Measurements from ENCODE around the gene PRELID1. TPM values are rescaled to one million over a fixed set of nuclear protein-coding genes. Genes with fewer than 3 reads are reported as not detected.

The PRELID1 gene
- total RNA-seq, 3 donors from 2014 or later (not counting 1 experiment from before 2014, with no cell fraction given), result 76.6 to 99.3 (median 91.6) TPM

- Mint-ChIP-seq H3K27ac (peak within 1 kb of the TSS; percentile 98 to 99), H3K4me1 (peaks cover 58 to 63% of the 10 kb centered on the region in 2 donors), H3K9me3 (no peaks in the 10 kb centered on the region), H3K4me3 (peak within 1 kb of the TSS; percentile 97), H3K36me3 (no peaks in the 10 kb centered on the region), H3K27me3 (ENCODE audit: low read depth in 2 of 2) (no peaks in the 10 kb centered on the region)
- peak within 1 kb of the TSS; percentile 91 for H3K27ac ChIP-seq (ENCODE audit: low read length)
- H3K9me3 ChIP-seq (ENCODE audit: control insufficient read depth, insufficient read depth, low read length), result no peaks in the 10 kb centered on the region
- H3K27me3 ChIP-seq (ENCODE audit: control insufficient read depth, insufficient read depth, low read length), result no peaks in the 10 kb centered on the region
- H3K4me1 ChIP-seq (ENCODE audit: control insufficient read depth, insufficient read depth, low read length), result peaks cover 48% of the 10 kb centered on the region
- H3K36me3 ChIP-seq (ENCODE audit: control insufficient read depth, insufficient read depth, low read length), result peaks cover 17% of the 10 kb centered on the region
- DNase-seq, result peak; percentile 86 to 96
- ATAC-seq, result peak; percentile 97 to 99 (median 97)
- intact Hi-C loops (cut with micrococcal nuclease), result loop anchor here (2.0 kb wide), 1 partner anchor 75 kb away; the partner anchor contains the start of gene GRK6
- WGBS (ENCODE audit: insufficient coverage), result 9% methylated on average over 55 of the region's 55 CpGs
- no peak for TF ChIP-seq CTCF (IDR thresholded peaks at IDR 0.05)
- H3K4me3 ChIP-seq (ENCODE audit: low read length), result peak within 1 kb of the TSS; percentile 96
These were observed 48.1 kb downstream of the PRELID1 start, which contains the start of gene LMAN2 for GRCh38 chr5:177351392-177352329. Gene LMAN2, minus strand, starts transcription at chr5:177351668. Its CDS starts 21 bp downstream, at chr5:177351647.

- H3K27ac Mint-ChIP-seq, result no peak overlapping the region
- no peaks in the 10 kb centered on the region for H3K27me3 Mint-ChIP-seq (ENCODE audit: low read depth in 2 of 2)
- H3K36me3 Mint-ChIP-seq, result no peaks in the 10 kb centered on the region
- no peak for DNase-seq
- H3K36me3 ChIP-seq (ENCODE audit: control insufficient read depth, insufficient read depth, low read length), result peaks cover 7% of the 10 kb centered on the region
- no peak for ATAC-seq
- no peak overlapping the region for H3K4me3 ChIP-seq (ENCODE audit: low read length)
- intact Hi-C loops (cut with micrococcal nuclease), result no loop called here
- H3K4me1 Mint-ChIP-seq, result peaks cover 66% of the 10 kb centered on the region in 2 donors
- WGBS (ENCODE audit: insufficient coverage), result 87% methylated on average over 3 of the region's 5 CpGs
- H3K4me1 ChIP-seq (ENCODE audit: control insufficient read depth, insufficient read depth, low read length), result peaks cover 54% of the 10 kb centered on the region
- no peak overlapping the region for H3K4me3 Mint-ChIP-seq
- H3K9me3 Mint-ChIP-seq, result no peaks in the 10 kb centered on the region
- TF ChIP-seq CTCF (IDR thresholded peaks at IDR 0.05), result no peak
- H3K27me3 ChIP-seq (ENCODE audit: control insufficient read depth, insufficient read depth, low read length), result no peaks in the 10 kb centered on the region
- H3K9me3 ChIP-seq (ENCODE audit: control insufficient read depth, insufficient read depth, low read length), result no peaks in the 10 kb centered on the region
- H3K27ac ChIP-seq (ENCODE audit: low read length), result no peak overlapping the region
These were observed 49.5 kb downstream of the PRELID1 start for GRCh38 chr5:177353093-177353492.

GRCh38 chr5:177354256-177354655 is 50.7 kb downstream of the PRELID1 start:
- H3K27ac Mint-ChIP-seq, result peak overlapping the region; percentile 7 to 23
- no peaks in the 10 kb centered on the region for H3K36me3 Mint-ChIP-seq
- no peaks in the 10 kb centered on the region for H3K9me3 Mint-ChIP-seq
- intact Hi-C loops (cut with micrococcal nuclease), result no loop called here
- H3K4me3 Mint-ChIP-seq, result no peak overlapping the region
- H3K4me1 ChIP-seq (ENCODE audit: control insufficient read depth, insufficient read depth, low read length), result peaks cover 62% of the 10 kb centered on the region
- no peaks in the 10 kb centered on the region for H3K9me3 ChIP-seq (ENCODE audit: control insufficient read depth, insufficient read depth, low read length)
- H3K4me1 Mint-ChIP-seq, result peaks cover 68 to 73% of the 10 kb centered on the region in 2 donors
- no peak overlapping the region for H3K4me3 ChIP-seq (ENCODE audit: low read length)
- H3K27ac ChIP-seq (ENCODE audit: low read length), result no peak overlapping the region
- WGBS (ENCODE audit: insufficient coverage), result 97% methylated on average over 2 of the region's 3 CpGs
- ATAC-seq (no peak), DNase-seq (no peak)
- H3K27me3 ChIP-seq (ENCODE audit: control insufficient read depth, insufficient read depth, low read length), result no peaks in the 10 kb centered on the region
- peaks cover 4% of the 10 kb centered on the region for H3K36me3 ChIP-seq (ENCODE audit: control insufficient read depth, insufficient read depth, low read length)
- TF ChIP-seq CTCF (IDR thresholded peaks at IDR 0.05), result no peak
- no peaks in the 10 kb centered on the region for H3K27me3 Mint-ChIP-seq (ENCODE audit: low read depth in 2 of 2)
